GM06990 (cell line): ENCODE results near the gene PAK5.

Source experiments
- DNase-seq: peaks from one replicate; pipeline ENCODE4 v3.0.0-alpha.2; 2011; ENCODE audit not compliant: insufficient read length; ENCODE audit errors: extremely low read depth
- H3K27me3 ChIP-seq: replicated peaks from 2 replicates; pipeline ENCODE4 v1.6.0; 2011; ENCODE audit warnings: low read length; ENCODE audit not compliant: control insufficient read depth, insufficient read depth
- H3K36me3 ChIP-seq: 2 replicates; pipeline ENCODE4 v1.5.1; 2011; ENCODE audit warnings: low read length; ENCODE audit not compliant: control insufficient read depth, insufficient read depth
- H3K4me3 ChIP-seq: replicated peaks from 2 replicates; pipeline ENCODE4 v1.5.1; 2011; ENCODE audit warnings: low read depth, mild to moderate bottlenecking, control low read depth, low read length
- TF ChIP-seq, protein P1 (sequence below): IDR thresholded peaks from 2 replicates; pipeline ENCODE4 v1.5.1; 2011; ENCODE audit warnings: low read length, control low read depth, mild to moderate bottlenecking, inconsistent platforms; ENCODE audit not compliant: insufficient read depth, poor library complexity, severe bottlenecking

Gene PAK5

DNA sequence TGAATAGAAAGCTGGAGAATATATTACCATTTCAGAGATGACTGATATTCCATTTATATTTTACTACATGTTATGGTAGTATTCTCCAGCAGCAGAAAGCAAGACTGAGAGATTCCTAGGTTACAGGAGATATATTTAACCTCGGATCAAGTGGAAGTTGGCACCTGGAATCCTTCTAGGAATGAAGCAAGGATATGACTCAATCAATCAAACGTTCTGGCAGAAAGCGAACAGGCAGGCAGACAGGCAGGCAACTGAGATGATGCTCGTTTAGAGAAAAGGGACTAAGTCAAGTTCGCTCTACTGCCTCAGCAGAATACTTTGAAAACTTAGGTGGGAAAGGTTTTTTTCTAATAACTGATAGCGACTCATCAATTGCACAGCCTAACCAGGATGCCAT, 46.2 kb downstream of the PAK5 start:
- no peak for DNase-seq
- no peak overlapping the region for H3K4me3 ChIP-seq
- no peaks in the 10 kb centered on the region for H3K27me3 ChIP-seq
- TF ChIP-seq, protein P1, sequence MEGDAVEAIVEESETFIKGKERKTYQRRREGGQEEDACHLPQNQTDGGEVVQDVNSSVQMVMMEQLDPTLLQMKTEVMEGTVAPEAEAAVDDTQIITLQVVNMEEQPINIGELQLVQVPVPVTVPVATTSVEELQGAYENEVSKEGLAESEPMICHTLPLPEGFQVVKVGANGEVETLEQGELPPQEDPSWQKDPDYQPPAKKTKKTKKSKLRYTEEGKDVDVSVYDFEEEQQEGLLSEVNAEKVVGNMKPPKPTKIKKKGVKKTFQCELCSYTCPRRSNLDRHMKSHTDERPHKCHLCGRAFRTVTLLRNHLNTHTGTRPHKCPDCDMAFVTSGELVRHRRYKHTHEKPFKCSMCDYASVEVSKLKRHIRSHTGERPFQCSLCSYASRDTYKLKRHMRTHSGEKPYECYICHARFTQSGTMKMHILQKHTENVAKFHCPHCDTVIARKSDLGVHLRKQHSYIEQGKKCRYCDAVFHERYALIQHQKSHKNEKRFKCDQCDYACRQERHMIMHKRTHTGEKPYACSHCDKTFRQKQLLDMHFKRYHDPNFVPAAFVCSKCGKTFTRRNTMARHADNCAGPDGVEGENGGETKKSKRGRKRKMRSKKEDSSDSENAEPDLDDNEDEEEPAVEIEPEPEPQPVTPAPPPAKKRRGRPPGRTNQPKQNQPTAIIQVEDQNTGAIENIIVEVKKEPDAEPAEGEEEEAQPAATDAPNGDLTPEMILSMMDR = no peak
- H3K36me3 ChIP-seq = no peaks in the 10 kb centered on the region

DNA sequence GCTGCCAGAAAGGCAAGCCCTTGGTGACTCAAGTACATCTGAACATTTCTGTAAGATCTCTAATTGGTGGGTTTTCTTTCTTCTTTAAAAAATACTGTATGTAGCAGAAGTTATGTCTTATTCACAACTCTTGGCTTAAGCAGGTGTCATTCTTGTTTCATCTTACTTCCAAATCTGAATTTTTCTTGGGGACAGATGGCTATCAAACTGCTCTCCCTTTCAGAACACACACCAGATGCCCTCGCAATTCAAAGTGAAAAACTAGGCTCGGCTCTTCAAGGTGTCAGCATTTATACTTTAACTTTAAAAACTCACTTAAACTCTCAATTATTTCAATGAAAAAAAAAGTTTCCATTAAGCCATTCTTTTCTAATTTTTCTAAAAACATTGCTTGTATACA, 49.7 kb downstream of the PAK5 start:
- no peaks in the 10 kb centered on the region for H3K27me3 ChIP-seq
- no peak overlapping the region for H3K4me3 ChIP-seq
- TF ChIP-seq, protein P1 = no peak

GRCh38 chr20:9775176-9775575, 63.7 kb downstream of the PAK5 start:
- TF ChIP-seq, protein P1 = no peak
- H3K36me3 ChIP-seq = no peaks in the 10 kb centered on the region
- H3K4me3 ChIP-seq = no peak overlapping the region
- no peaks in the 10 kb centered on the region for H3K27me3 ChIP-seq
- no peak for DNase-seq

More for the DNA sequence above, 49.7 kb downstream of the PAK5 start:
- H3K36me3 ChIP-seq = no peaks in the 10 kb centered on the region
- no peak for DNase-seq

DNA sequence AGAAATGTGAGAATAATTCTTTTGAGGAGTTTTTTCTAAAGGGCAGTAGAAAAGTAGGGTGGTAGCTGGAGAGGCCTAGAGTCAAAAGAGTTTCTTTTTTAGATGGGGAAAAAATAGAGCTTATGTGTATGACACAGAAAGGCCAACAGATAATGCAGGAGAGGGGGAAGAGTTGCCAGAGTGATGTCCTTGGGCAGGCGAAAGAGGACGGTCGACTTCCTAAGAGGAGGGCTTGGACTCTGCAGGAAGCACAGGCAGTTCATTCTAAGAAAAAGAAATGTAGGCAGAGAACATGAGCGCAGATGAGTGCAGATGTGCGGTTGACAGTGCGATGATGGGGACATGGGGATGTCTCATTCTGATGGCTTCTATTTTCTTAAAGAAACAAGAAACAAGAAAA, 68.9 kb downstream of the PAK5 start:
- TF ChIP-seq, protein P1 = no peak
- no peak for DNase-seq

GRCh38 chr20:9761476-9761875, 77.4 kb downstream of the PAK5 start:
- TF ChIP-seq, protein P1 = no peak
- no peaks in the 10 kb centered on the region; the same call in 1 of the 2 replicates for H3K27me3 ChIP-seq
- DNase-seq = no peak
- no peaks in the 10 kb centered on the region for H3K36me3 ChIP-seq
- H3K4me3 ChIP-seq = no peak overlapping the region

More for the DNA sequence above, 68.9 kb downstream of the PAK5 start:
- Histone ChIP-seq H3K27me3 (no peaks in the 10 kb centered on the region), H3K4me3 (no peak overlapping the region), H3K36me3 (no peaks in the 10 kb centered on the region)

DNA sequence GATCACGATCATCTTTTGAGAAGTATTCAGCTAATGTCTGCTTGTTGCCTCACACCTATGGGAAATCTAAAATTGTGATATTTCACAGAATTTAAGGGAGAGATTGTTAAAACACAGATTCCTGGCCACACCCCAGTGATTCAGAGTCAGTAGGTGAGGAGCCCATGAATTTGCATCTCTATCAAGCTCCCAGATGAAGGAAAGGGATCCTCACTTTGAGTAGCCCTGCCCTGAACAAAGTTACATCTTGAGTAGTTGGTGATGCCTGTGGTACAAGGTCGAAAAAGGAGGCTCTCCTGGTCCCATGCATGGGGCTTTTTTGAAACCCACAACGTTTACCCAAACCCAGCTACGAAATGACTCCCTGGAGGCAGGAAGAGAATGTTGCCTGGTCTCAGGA, 79.5 kb downstream of the PAK5 start:
- DNase-seq = no peak
- Histone ChIP-seq H3K4me3 (no peak overlapping the region), H3K27me3 (no peaks in the 10 kb centered on the region; the same call in 1 of the 2 replicates), H3K36me3 (no peaks in the 10 kb centered on the region)
- TF ChIP-seq, protein P1 = no peak
